ENCODE results near the gene HMCN2.
"Not testable (repeated sequence)": the region's sequence is repeated elsewhere in the genome, so short reads cannot be mapped to it uniquely, and the experiment has no call there.

HMCN2 gene

DNA sequence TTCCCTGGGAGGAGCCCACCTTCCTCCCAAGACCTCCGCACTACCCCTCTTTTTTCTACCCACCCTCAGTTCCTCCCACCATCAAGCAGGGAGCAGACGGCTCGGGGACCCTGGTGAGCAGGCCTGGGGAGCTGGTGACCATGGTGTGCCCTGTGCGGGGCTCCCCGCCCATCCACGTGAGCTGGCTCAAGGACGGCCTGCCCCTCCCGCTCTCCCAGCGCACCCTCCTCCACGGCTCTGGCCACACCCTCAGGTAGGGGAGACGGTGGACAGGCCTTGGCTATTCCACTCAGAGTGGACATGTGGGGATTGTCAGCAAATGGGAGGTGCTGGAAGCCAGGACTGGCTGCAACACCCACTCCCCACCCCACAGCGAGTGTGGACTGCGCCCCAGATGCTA lies 126.3 kb downstream of the HMCN2 start:
- DNase-seq (ENCODE audit: low read depth, low spot score): no peak

DNA sequence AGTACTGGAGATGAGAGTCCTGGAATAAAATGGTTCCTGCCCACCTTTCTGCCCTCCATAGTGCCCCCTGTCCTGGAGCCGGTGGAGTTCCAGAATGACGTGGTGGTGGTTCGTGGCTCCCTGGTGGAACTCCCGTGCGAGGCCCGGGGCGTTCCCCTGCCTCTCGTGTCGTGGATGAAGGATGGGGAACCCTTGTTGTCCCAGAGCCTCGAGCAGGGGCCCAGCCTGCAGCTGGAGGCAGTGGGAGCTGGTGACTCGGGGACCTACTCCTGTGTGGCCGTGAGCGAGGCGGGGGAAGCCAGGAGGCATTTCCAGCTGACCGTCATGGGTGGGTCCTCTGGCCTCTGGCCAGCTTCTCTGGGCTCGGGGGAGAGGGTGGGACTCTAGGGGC lies 128.1 kb downstream of the HMCN2 start:
- no peak for DNase-seq (ENCODE audit: low read depth, low spot score)

DNA sequence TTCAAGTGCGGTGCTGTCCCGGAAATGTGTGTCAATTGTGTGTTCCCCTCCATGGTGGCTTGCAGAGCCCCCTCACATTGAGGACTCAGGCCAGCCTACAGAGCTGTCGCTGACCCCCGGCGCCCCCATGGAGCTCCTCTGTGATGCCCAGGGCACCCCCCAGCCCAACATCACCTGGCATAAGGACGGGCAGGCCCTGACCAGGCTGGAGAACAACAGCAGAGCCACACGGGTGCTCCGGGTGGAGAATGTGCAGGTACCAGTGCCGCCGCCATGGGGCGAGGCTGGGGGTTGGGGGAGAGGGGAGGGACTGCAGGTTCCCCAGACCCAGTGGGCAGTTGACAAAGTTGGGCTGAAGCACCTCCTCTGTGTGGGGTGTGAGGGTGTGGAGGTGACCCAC lies 128.8 kb downstream of the HMCN2 start:
- no peak for DNase-seq (ENCODE audit: low read depth, low spot score)

DNA sequence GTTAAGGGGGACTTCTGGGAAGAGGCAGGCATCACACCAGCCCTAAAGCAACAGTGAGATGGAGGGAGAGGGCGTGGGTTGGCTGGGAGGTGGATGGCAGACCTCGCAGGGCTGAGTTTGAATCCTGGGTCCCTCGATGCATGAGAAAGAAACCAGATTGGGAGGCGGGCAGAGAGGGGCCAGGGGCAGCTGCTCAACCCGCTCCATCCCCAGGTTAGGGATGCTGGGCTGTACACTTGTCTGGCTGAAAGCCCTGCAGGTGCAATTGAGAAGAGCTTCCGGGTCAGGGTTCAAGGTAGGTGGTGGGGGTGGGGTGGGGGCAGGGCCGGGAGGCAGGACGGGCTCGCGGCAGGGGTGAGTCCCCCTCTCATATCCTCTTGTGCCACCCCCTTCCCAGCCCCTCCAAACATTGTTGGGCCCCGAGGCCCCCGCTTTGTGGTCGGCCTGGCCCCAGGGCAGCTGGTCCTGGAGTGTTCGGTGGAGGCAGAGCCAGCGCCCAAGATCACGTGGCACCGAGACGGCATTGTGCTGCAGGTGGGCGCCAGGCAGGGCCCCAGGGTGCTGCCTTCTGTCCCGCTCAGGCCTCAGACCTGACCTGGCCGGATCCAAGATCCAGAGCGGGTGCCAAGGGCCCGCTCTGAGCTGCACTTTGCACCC lies 129.4 kb downstream of the HMCN2 start:
- no peak for DNase-seq (ENCODE audit: low read depth, low spot score)

DNA sequence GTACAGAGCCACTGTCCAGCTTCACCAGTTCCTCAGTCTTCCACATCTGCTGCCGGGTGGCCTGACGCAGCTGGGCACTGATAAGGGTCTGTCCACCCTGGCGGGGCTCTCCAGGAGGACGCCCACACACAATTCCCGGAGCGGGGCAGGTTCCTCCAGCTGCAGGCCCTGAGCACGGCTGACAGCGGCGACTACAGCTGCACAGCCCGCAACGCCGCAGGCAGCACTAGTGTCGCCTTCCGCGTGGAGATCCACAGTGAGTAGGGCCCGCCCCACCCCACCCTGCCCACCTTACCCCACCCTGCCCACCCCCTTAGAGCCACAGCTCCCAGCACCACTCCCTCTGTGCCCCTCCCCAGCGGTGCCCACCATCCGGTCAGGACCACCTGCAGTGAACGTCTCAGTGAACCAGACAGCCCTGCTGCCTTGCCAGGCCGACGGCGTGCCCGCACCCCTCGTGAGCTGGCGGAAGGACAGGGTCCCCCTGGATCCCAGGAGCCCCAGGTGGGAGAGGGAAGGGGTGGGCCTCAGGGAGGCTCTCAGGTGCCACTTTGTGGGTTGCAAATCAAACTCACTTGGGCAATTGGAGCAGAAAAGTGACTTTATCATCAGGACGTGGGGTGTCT lies 130.4 kb downstream of the HMCN2 start:
- no peak for DNase-seq (ENCODE audit: low read depth, low spot score)

DNA sequence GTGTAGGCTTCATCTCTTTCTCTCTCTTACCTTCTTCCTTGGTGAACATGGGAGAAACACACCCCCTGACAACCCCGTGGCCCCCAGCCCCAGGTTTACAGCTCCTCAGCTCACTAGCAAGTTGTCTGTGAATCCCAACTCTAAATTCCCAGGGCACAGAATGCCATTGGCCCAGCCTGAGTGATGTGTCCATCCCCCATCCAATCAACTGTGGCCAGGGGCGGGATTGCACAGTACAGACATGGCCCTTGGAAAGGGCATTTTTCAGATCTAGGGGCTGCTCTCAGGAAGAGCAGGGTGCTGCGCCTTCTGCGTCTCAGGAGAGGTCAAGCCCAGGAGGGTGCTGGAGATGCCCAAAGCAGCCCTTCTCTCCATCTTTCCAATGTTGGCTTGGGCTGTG lies 131.0 kb downstream of the HMCN2 start:
- DNase-seq (ENCODE audit: low read depth, low spot score): no peak

DNA sequence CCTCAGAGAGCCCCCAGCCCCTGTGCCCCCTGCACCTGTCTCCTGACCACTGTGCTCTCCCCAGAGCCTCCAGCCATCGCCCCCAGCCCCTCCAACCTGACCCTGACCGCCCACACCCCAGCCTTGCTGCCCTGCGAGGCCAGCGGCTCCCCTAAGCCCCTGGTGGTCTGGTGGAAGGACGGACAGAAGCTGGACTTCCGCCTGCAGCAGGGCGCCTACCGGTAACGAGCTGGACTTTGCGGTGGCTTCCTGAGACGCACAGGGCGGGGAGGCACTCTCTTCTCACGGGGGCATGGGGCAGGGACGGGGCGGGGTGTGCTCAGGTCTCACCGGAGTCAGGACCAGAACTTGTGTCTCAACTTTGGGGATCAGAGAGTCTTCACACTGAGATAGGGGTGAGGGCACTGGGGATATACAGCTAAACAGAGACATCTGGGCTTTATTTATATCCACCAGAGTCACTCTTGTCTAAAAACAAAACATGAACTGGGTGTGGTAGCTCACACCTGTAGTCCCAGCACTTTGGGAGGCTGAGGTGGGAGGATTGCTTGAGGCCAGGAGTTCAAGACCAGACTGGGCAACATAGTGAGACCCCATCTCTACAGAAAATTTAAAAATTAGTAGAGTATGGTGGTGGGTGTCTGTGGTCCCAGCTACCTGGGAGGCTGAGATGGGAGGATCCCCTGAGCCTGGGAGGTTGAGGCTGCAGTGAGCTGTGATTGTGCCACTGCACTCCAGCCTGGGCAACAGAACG lies 133.1 kb downstream of the HMCN2 start:
- DNase-seq (ENCODE audit: low read depth, low spot score): no peak

DNA sequence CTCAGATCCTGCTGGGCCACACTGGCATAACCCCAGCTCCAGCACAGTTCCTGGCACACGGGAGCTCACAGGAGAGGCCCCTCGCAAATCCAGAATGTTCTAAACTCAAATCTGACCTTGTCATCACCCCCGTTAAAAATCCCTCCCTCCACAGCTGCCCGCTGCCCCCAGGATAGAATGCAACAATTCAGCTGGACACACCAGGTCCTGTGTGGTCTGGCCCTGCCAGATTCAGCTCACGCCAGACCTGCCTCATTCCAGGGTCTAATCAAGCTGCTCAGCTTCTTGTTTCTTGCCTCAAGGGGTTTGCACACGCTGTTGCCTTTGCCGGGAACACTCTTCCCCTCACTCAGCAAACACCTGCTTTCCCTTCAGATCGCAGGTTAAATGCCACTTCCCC lies 134.2 kb downstream of the HMCN2 start:
- no peak for DNase-seq (ENCODE audit: low read depth, low spot score)

DNA sequence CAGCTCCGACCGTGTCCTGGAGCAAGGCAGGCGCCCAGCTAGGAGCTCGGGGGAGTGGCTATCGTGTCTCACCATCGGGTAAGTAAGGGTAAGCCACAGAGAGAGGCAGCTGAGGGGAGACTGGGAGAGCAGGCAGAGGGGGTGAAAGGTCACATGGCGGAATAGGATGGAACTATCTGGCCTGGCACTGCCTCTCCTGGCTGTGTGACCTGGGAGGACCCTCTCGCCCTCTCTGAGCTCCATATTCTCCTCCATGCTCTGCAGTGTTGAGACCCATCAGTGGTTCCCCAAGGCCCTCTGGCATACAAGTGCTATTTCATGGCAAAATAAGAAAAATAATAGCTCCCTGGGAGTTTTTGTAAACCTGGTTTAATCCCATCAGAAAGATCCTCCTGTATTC lies 135.3 kb downstream of the HMCN2 start:
- no peak for DNase-seq (ENCODE audit: low read depth, low spot score)

DNA sequence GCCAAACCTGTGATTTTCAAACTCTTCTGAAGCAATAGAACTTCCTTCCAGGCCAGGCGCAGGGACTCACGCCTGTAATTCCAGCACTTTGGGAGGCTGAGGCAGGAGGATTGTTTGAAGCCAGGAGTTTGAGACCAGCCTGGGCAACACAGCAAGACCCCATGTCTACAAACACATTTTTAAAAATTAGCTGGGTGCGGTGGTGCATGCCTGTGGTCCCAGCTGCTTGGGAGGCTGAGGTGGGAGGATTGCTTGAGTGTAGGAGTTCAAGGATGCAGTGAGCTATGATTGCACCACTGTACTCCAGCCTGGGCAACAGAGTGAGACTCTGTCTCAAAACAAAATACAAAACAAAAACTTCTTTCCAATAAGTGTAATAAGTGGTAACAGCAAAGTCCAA lies 136.2 kb downstream of the HMCN2 start:
- not testable (repeated sequence) for DNase-seq (ENCODE audit: low read depth, low spot score)

DNA sequence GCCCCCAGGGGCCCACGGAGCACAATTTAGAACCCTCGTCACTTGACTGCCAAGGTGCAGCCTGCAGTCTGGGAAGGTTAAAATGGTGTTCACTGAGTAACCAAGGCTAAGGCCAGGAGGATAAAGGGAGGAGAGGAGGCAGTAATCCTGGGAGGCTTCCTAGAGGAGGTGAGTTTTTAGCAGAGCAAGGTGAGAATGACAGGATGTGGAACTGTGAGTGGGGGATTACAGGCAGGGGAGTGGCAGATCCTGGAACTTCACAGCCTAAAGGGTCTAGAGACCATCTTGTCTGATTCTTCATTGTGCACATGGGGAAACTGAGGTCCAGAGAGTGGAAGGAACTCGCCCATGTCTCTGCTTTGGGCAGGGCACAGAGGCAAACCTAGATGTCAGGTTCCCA lies 136.7 kb downstream of the HMCN2 start:
- no peak for DNase-seq (ENCODE audit: low read depth, low spot score)

DNA sequence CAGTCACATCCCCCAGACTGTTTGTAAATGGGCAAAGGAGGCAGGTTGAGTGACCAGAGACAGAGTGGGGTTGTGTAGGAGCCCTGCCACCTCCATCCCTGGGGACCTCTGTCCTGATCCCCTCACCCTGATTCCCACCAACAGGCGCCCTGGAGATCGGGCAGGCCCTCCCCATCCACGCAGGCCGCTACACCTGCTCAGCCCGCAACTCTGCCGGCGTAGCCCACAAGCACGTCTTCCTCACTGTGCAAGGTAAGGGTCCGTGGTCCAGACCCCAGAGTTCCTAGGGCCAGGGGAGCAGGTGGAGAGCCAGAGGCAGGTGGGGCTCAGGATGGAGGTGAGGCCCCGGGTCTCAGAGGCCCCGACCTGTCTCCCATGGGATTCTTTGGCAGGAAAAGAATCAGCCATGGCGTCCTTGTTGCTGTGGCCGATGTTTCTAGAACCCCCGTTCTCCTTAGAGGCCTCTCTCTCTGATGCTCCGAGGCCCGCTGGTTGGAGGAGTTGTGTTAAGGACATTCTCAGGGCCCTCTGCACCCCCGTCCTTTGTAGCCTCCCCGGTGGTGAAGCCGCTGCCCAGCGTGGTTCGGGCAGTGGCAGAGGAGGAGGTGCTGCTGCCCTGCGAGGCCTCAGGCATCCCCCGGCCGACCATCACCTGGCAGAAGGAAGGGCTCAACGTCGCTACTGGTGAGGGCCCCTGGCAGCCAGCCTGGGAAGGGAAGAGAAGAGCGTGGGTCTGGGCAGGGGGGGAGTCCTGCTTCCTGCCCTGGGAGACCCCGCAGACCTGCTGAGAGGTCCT lies 137.3 kb downstream of the HMCN2 start:
- DNase-seq (ENCODE audit: low read depth, low spot score): no peak

DNA sequence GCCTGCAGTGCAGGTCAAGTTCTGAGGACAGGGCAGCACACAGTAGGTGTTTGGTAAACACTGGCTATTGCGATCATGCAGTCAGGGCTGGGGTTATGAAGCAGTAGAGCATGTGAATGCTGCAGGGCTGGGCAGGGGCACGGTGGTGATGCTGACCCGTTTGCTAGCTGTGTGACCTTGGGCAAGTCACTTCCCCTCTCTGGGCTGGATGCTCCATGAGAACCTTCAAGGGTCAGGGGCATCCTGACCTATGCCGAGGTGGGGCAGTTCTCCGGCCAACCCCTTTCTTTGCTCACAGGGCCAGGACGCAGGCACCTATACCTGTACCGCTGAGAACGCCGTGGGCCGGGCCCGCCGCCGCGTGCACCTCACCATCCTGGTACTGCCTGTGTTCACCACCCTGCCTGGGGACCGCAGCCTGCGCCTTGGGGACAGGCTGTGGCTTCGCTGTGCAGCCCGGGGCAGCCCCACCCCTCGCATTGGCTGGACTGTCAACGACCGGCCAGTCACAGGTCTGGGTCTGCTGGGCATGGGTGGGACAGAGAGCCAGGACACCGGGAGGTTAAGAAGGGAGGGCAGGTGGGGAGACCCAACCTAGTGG lies 140.2 kb downstream of the HMCN2 start:
- DNase-seq (ENCODE audit: low read depth, low spot score): no peak

DNA sequence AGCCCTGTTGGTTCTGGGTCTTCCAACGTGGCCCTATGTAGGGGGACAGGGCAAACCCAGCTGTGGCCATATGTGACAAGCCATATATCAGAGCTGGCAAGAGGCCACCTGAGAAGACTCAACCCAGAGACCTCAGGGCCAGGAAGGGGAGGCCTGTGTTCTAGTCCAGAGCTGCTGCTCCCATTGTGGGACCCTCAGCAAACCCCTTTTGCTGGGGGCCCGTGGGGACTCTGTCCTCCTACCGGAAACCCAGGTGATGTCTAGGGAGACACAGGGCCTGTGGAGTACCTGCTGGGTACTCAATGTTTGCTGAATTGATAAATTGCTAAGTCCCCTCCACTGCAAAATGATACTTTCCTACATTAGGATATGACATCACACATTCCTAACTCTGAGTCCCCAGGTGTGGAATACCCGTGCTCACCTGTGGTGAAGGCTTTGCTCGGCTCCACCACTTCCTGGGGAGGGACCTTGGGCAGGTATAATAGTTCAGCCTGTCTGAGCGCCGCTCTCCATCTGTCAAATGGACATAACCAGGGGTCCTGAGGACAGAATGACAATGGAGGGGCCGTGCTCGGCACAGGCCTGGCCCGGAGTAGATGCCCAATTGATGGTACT lies 140.8 kb downstream of the HMCN2 start:
- no peak for DNase-seq (ENCODE audit: low read depth, low spot score)

DNA sequence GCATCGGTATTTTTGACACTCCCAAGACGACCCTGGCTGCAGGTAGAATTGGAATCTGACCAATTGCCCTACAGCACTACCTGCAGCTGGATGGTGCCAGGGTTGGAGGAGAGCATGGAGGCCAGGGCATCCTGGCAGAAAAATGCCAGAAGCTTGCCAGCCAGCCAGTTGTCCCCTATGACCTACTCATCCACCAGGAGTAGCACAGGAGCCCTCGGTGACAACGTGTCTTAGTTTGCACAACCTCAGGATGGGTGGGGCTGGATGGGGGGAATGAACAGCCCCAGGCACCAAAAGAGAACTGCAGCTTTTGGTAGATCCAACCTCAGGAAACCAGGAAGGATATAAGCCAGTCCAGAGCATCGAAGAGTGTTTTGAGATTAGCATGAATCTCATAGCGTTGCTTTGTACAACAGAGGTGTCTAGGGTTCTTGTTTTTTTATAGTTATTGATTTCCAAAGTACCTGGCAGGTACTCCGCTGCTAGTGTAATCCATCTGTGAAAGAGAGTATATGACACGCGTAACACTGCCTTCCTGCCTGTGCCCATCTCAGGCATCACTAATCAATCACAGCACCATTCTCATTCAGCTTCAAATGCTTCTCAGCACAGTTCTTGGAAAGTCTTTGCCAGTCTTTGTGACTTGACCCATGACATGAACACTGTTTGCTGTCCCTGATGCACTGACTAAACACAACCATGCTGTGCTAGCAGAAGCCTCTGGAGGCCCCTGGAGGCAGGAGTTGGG lies 142.5 kb downstream of the HMCN2 start:
- no peak for DNase-seq (ENCODE audit: low read depth, low spot score)

DNA sequence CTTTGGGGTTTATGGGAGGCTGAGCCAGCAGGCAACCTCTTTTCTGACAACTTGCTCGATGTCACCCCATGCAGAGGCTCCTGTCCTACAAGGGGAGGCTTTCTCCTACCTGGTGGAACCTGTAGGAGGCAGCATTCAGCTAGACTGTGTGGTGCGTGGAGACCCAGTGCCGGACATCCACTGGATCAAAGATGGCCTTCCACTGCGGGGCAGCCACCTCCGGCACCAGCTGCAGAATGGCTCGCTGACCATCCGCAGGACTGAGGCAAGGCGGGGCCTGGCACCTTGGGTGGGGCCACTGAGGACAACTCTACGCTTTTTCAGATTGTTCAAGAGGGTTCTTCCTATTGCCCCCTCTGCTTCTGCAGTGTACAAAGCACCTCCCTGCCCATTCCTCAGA lies 143.1 kb downstream of the HMCN2 start:
- no peak for DNase-seq (ENCODE audit: low read depth, low spot score)

DNA sequence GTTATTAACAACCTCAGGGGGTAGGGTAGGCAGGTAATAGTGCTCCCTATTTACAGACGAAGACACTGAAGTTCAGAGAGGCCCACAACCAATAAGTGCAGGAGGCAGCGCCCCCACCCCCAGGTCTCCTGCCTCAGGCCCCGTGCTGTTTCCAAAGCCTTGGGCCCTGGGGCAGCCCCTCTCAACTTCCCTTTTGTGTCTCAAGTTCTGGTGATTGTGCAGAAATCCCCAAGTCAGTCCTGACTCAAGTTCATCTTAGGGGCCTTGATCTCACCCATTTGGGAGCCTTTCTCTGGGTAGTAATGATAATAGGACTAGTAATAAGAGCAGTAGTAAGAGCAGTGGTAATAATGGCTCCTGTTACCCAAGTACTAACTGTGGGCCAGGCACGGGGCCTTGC lies 143.7 kb downstream of the HMCN2 start:
- no peak for DNase-seq (ENCODE audit: low read depth, low spot score)

DNA sequence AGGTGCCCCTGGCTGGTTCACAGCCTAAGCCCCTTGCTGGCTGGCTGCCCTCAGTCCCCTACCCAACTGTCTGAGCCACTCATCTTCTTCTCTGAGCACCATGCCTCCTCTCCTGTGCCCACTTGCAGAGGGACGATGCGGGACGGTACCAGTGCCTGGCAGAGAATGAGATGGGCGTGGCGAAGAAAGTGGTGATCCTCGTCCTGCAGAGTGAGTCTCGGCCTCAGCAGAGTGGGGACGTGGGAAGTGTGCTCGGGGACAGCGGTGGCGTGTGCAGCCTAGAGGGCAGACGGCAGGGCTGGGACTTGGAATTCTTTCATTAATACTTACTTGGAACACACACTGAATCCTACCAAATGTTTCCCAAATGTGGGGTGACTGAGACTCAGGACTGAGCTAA lies 144.9 kb downstream of the HMCN2 start:
- no peak for DNase-seq (ENCODE audit: low read depth, low spot score)

DNA sequence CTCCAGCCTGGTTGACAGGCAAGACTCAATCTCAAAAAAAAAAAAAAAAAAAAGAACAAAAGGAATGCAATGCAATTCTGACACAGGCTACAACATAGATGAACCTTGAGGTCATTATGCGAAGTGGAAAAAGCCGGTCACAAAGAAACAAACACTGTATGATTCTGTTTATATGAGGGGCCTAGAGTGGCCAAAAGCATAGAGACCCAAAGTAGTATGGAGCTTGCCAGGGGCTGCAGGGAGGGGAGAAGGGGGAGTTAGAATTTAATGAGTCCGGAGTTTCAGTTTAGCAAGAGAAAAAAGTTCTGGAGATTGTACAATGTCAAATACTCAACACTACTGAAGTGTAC lies 146.0 kb downstream of the HMCN2 start:
- no peak for DNase-seq (ENCODE audit: low read depth, low spot score)

DNA sequence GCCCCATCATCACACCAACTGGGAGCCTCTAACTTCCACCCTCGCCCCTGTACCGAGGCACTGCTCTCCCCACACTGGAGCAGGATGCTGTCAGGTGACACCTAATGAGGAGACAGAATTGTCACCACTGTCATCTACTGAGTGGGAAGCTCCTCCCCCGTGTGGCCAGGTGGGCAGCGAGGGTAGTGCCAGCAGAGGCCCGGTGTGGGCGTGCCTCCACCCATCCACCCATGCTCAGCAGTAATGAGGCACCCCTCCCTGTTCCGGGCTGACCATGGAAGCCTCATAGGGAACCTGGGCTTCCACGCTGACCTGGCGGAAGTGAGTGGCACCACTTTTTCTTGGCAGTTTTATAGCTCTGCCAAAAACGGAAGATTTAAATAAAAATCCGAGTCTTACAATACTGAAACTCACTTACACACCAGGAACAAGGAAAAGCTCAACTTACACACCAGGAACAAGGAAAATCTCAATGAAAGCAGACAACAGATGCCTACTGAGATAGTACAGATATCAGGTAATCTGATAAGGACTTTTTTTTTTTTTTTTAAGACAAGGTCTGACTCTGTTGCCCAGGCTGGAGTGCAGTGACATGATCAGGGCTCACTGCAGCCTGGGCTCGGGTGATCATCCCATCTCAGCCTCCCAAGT lies 148.6 kb downstream of the HMCN2 start:
- no peak for DNase-seq (ENCODE audit: low read depth, low spot score)
